B cell (primary cell): ENCODE measurements around the gene MNAT1. TPM values are rescaled to one million over a fixed set of nuclear protein-coding genes. Genes with fewer than 3 reads are reported as not detected.

Source experiments
- ATAC-seq: fragments of 200-7000 bp; cut with Tn5 transposase; one replicate; pipeline ENCODE4 v1.10.0; 2021; ENCODE audit warnings: low read depth, mild to moderate bottlenecking, moderate number of reproducible peaks, moderate library complexity
- CTCF ChIA-PET: fragments of 350-600 bp; sonication (Branson Sonifier 250); formaldehyde crosslinking; loops from one replicate; lab custom pipeline; 2021; ENCODE audit warnings: antibody characterized with exemption, inconsistent platforms; lab: Charles Lee
- POLR2A ChIA-PET: fragments of 350-600 bp; sonication (Branson Sonifier 250); formaldehyde crosslinking; loops from one replicate; lab custom pipeline; 2021; ENCODE audit warnings: antibody characterized with exemption; lab: Charles Lee
- DNase-seq: peaks from one replicate; pipeline ENCODE4 v3.0.0; 2013
- H2AFZ ChIP-seq: 2 replicates; pipeline ENCODE4 v1.6.1; 2012; ENCODE audit warnings: mild to moderate bottlenecking, low read depth, low read length; ENCODE audit not compliant: insufficient read depth, poor library complexity, severe bottlenecking
- H3K27ac ChIP-seq, 2 donors: 1 replicate in 1 of 2; 2 replicates in 1 of 2; pipeline ENCODE4 v1.5.1; 2012 to 2013; ENCODE audit warnings: low read length in 2 of 2, mild to moderate bottlenecking in 2 of 2, moderate library complexity in 1 of 2
- H3K27me3 ChIP-seq, 4 experiments: fragments of 200-600 bp in 1 of 4; sonication (generic) in 1 of 4; replicated peaks in 1 of 4; 1 replicate in 2 of 4; 2 replicates in 2 of 4; pipeline versions ENCODE4 v1.6.1 to v1.7.0; 2013 to 2016; ENCODE audit warnings: low read length in 3 of 4, mild to moderate bottlenecking in 2 of 4, mixed read lengths in 1 of 4, moderate library complexity in 1 of 4; ENCODE audit not compliant: insufficient read depth in 4 of 4, control insufficient read depth in 3 of 4; ENCODE audit errors: control extremely low read depth in 1 of 4
- H3K36me3 ChIP-seq, 2 experiments: replicated peaks in 1 of 2; 1 replicate in 1 of 2; 2 replicates in 1 of 2; pipeline versions ENCODE4 v1.6.1 to v1.7.1; 2013; ENCODE audit warnings: low read length in 1 of 2; ENCODE audit not compliant: insufficient read depth in 2 of 2, control insufficient read depth in 1 of 2; ENCODE audit errors: control extremely low read depth in 1 of 2, extremely low read depth in 1 of 2
- H3K4me1 ChIP-seq, 2 donors: fragments of 200-600 bp in 1 of 2; sonication (generic) in 1 of 2; 1 replicate in 1 of 2; 2 replicates in 1 of 2; pipeline versions ENCODE4 v1.5.1 to v1.6.1; 2013 to 2017; ENCODE audit warnings: low read length in 2 of 2; ENCODE audit not compliant: control insufficient read depth in 2 of 2, insufficient read depth in 2 of 2
- H3K4me2 ChIP-seq: replicated peaks from 2 replicates; pipeline ENCODE3; 2012; ENCODE audit warnings: mild to moderate bottlenecking, low read depth, low read length; ENCODE audit not compliant: poor library complexity, severe bottlenecking
- H3K4me3 ChIP-seq, 5 experiments: fragments of 200-600 bp in 1 of 5; sonication (generic) in 1 of 5; 1 replicate in 3 of 5; 2 replicates in 2 of 5; pipeline versions ENCODE4 v1.5.1 to v1.7.0; 2011 to 2016; ENCODE audit warnings: low read length in 4 of 5, mild to moderate bottlenecking in 4 of 5, low read depth in 2 of 5, control low read depth in 1 of 5, moderate library complexity in 1 of 5; ENCODE audit not compliant: insufficient read depth in 1 of 5; ENCODE audit errors: control extremely low read depth in 1 of 5, extremely low read depth in 1 of 5
- H3K79me2 ChIP-seq: fragments of 200-600 bp; sonication (generic); one replicate; pipeline ENCODE4 v1.6.0; 2016; ENCODE audit warnings: low read length; ENCODE audit not compliant: control insufficient read depth, insufficient read depth
- H3K9ac ChIP-seq: fragments of 200-600 bp; sonication (generic); 2 replicates; pipeline ENCODE4 v1.6.1; 2017; ENCODE audit warnings: mild to moderate bottlenecking, low read length, moderate library complexity
- H3K9me3 ChIP-seq, 3 donors: one replicate each; pipeline versions ENCODE4 v1.6.1 to v1.7.1; 2013; ENCODE audit warnings: low read length in 2 of 3; ENCODE audit not compliant: control insufficient read depth in 2 of 3, insufficient read depth in 1 of 3; ENCODE audit errors: control extremely low read depth in 1 of 3
- H4K20me1 ChIP-seq: 2 replicates; pipeline ENCODE4 v1.6.0; 2012; ENCODE audit warnings: mild to moderate bottlenecking, low read length; ENCODE audit not compliant: insufficient read depth, control insufficient read depth, poor library complexity, severe bottlenecking
- H3K27ac Mint-ChIP-seq: one replicate; pipeline ENCODE4 v1.8.0; 2021; ENCODE audit warnings: mixed read lengths
- H3K27me3 Mint-ChIP-seq: one replicate; pipeline ENCODE4 v1.8.0; 2021; ENCODE audit warnings: mixed read lengths
- H3K4me1 Mint-ChIP-seq: one replicate; pipeline ENCODE4 v1.8.0; 2021; ENCODE audit warnings: mixed read lengths
- H3K4me3 Mint-ChIP-seq: one replicate; pipeline ENCODE4 v1.8.0; 2021; ENCODE audit warnings: mixed read lengths
- H3K9me3 Mint-ChIP-seq: one replicate; pipeline ENCODE4 v1.8.0; 2022; ENCODE audit warnings: mixed read lengths; ENCODE audit not compliant: insufficient read depth
- EZH2 ChIP-seq: IDR thresholded peaks from 2 replicates; pipeline ENCODE4 v1.6.1; 2012; ENCODE audit warnings: borderline replicate concordance, low read depth, mild to moderate bottlenecking, moderate library complexity, low read length; ENCODE audit not compliant: insufficient read depth, poor library complexity, severe bottlenecking
- WGBS: methylation state at CpG from one replicate; pipeline ENCODE4 v1.1.5; 2013; ENCODE audit warnings: missing lambda C conversion rate; ENCODE audit not compliant: insufficient coverage; 5-methylcytosine and 5-hydroxymethylcytosine counted together
- intact Hi-C: fragments of 100-400 bp; cut with micrococcal nuclease; formaldehyde crosslinking; loops from one replicate; pipeline ENCODE4 v1.10.0; 2022
- polyA plus RNA-seq: library from polyadenylated mRNA; depleted of rRNA; stranded (reverse); fragments of >200 nt; gene quantifications from 2 replicates; pipeline ENCODE4 v1.2.3, GENCODE V29; 2012
- total RNA-seq, 2 donors: library from RNA; stranded (reverse); fragments of 120-200 nt in 1 of 2; gene quantifications; 1 replicate in 1 of 2; 2 replicates in 1 of 2; pipeline versions ENCODE4 v1.2.3 to v1.2.4, GENCODE V29; 2013 to 2022
- TF ChIP-seq, protein P1 (sequence below): fragments of 200-600 bp; IDR thresholded peaks from one replicate; pipeline ENCODE4 v1.8.0; 2022; ENCODE audit warnings: antibody characterized with exemption, mild to moderate bottlenecking

Gene MNAT1
- total and polyA plus RNA-seq, 2 donors (not counting 1 experiment from before 2014, with no cell fraction given): 15.2 to 28.2 TPM

DNA sequence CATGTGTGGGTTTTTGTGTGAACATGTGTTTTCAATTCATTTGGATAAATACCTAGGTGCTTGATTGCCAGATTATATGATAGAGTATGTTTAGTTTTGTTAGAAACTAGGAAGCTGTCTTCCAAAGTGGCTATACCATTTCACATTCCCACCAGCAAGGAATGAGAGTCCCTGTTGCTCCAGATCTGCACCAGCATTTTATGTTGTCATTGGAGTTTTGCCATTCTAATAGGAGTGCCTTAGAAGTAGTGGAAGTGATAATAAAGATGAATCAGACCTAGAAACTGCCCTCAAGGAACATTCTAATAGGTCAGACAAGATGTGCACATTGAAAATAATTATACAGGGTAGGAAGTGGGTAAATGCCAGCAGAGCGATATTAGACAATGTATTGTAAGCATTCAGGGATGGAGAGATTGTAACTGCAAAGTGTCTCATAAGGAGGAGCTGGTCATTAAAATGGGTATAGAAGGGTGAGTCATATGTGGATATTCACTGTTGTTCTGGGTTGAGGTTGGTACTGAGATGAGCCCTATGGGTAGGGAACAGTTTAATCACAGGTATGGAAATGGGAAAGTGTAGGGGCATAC, 71.4 kb downstream of the MNAT1 start:
- DNase-seq (no peak), ATAC-seq (no peak)
- Mint-ChIP-seq H3K4me1 (no peaks in the 10 kb centered on the region), H3K27ac (no peak overlapping the region), H3K27me3 (no peaks in the 10 kb centered on the region), H3K4me3 (no peak overlapping the region), H3K9me3 (no peaks in the 10 kb centered on the region)
- Histone ChIP-seq H3K9me3 (no peaks in the 10 kb centered on the region), H3K4me3 (no peak overlapping the region), H3K27me3 (no peaks in the 10 kb centered on the region), H3K4me2 (no peak overlapping the region), H3K27ac (no peak overlapping the region), H3K9ac (no peak overlapping the region), H3K4me1 (no peaks in the 10 kb centered on the region), H3K79me2 (no peaks in the 10 kb centered on the region), H2AFZ (no peak overlapping the region), H3K36me3 (no peaks in the 10 kb centered on the region), H4K20me1 (no peaks in the 10 kb centered on the region)
- intact Hi-C loops: no loop called here
- WGBS: 100% methylated on average over 1 of the region's 1 CpG
- CTCF ChIA-PET: no interaction called here
- POLR2A ChIA-PET: no interaction called here
- no peak for TF ChIP-seq EZH2
- TF ChIP-seq, protein P1, sequence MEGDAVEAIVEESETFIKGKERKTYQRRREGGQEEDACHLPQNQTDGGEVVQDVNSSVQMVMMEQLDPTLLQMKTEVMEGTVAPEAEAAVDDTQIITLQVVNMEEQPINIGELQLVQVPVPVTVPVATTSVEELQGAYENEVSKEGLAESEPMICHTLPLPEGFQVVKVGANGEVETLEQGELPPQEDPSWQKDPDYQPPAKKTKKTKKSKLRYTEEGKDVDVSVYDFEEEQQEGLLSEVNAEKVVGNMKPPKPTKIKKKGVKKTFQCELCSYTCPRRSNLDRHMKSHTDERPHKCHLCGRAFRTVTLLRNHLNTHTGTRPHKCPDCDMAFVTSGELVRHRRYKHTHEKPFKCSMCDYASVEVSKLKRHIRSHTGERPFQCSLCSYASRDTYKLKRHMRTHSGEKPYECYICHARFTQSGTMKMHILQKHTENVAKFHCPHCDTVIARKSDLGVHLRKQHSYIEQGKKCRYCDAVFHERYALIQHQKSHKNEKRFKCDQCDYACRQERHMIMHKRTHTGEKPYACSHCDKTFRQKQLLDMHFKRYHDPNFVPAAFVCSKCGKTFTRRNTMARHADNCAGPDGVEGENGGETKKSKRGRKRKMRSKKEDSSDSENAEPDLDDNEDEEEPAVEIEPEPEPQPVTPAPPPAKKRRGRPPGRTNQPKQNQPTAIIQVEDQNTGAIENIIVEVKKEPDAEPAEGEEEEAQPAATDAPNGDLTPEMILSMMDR: no peak

DNA sequence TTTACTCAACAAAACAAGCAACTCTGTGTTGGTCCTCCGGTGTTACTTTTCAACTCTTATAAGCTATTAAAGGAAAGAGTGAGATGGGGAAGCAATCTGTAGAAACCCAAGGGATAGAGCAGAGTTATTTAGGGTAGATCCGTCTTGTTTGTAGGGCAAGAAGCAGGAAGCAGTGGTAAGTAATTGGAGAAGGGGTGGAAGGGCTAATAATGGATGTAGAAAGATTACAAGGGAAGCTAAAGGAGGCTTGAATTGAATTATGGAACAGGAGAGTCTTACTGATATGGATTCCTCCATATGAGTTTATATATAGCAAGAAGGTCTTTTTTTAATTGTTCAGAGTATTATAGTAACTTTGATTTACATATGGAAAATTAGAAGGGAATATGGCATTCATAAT, 72.7 kb downstream of the MNAT1 start:
- POLR2A ChIA-PET: no interaction called here
- CTCF ChIA-PET: no interaction called here
- H3K4me1 Mint-ChIP-seq: no peaks in the 10 kb centered on the region
- H3K79me2 ChIP-seq: no peaks in the 10 kb centered on the region
- no peak overlapping the region for H3K4me2 ChIP-seq
- H3K4me1 ChIP-seq: no peaks in the 10 kb centered on the region
- ATAC-seq: no peak
- no peaks in the 10 kb centered on the region for H3K27me3 Mint-ChIP-seq
- no peaks in the 10 kb centered on the region for H3K9me3 ChIP-seq
- H3K4me3 Mint-ChIP-seq: no peak overlapping the region
- intact Hi-C loops: no loop called here
- H3K36me3 ChIP-seq: no peaks in the 10 kb centered on the region
- H3K27ac Mint-ChIP-seq: no peak overlapping the region
- no peak for TF ChIP-seq EZH2
- TF ChIP-seq, protein P1: no peak
- H4K20me1 ChIP-seq: no peaks in the 10 kb centered on the region
- no peak overlapping the region for H3K27ac ChIP-seq
- WGBS: 100% methylated on average over 1 of the region's 2 CpGs
- H2AFZ ChIP-seq: no peak overlapping the region
- H3K9ac ChIP-seq: no peak overlapping the region
- H3K27me3 ChIP-seq: no peaks in the 10 kb centered on the region
- H3K4me3 ChIP-seq: no peak overlapping the region
- H3K9me3 Mint-ChIP-seq: no peaks in the 10 kb centered on the region
- DNase-seq: no peak
